Measurements from ENCODE around the gene DEAF1.

DNA sequence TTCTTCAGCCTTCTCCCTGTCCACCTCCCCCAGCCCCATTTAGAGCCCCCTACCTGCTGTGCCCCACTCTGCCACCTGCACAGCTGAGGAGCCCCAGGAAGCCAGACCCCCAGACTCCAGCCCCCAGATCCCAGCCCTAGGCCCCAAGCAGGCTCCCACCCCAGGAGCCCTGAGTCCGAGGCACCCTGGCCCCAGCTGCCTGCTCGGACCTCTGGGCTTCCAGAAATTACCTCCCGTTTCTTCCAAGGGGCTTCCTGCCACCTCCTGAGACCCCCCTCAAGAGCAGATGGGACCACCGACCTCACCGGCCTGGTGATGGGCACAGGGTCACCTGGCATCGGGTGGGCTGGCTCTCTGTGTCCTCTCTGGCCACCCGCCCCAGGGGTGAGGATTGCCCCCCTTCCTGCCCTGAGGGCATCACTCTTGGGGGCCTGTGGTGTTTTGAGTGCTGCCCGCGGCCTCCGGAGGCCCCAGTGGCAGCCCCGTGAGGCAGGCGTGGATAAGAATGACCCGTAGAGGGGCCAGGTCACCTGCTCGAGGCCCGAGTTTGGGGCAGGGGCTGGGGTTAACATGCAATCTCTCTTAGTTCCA lies 34.0 kb upstream of the DEAF1 start:
- TF ChIP-seq, protein P1, sequence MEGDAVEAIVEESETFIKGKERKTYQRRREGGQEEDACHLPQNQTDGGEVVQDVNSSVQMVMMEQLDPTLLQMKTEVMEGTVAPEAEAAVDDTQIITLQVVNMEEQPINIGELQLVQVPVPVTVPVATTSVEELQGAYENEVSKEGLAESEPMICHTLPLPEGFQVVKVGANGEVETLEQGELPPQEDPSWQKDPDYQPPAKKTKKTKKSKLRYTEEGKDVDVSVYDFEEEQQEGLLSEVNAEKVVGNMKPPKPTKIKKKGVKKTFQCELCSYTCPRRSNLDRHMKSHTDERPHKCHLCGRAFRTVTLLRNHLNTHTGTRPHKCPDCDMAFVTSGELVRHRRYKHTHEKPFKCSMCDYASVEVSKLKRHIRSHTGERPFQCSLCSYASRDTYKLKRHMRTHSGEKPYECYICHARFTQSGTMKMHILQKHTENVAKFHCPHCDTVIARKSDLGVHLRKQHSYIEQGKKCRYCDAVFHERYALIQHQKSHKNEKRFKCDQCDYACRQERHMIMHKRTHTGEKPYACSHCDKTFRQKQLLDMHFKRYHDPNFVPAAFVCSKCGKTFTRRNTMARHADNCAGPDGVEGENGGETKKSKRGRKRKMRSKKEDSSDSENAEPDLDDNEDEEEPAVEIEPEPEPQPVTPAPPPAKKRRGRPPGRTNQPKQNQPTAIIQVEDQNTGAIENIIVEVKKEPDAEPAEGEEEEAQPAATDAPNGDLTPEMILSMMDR (conservative IDR thresholded peaks at IDR 0.05; ENCODE audit: low read depth in 2 of 2): no peak
- TF ChIP-seq EZH2 (IDR thresholded peaks at IDR 0.05; ENCODE audit: low read depth, unreplicated experiment): no peak
- TF ChIP-seq POLR2AphosphoS5 (IDR thresholded peaks at IDR 0.05; ENCODE audit: low read depth): no peak; the same call in 1 of the 2 replicates
- TF ChIP-seq, protein P2, sequence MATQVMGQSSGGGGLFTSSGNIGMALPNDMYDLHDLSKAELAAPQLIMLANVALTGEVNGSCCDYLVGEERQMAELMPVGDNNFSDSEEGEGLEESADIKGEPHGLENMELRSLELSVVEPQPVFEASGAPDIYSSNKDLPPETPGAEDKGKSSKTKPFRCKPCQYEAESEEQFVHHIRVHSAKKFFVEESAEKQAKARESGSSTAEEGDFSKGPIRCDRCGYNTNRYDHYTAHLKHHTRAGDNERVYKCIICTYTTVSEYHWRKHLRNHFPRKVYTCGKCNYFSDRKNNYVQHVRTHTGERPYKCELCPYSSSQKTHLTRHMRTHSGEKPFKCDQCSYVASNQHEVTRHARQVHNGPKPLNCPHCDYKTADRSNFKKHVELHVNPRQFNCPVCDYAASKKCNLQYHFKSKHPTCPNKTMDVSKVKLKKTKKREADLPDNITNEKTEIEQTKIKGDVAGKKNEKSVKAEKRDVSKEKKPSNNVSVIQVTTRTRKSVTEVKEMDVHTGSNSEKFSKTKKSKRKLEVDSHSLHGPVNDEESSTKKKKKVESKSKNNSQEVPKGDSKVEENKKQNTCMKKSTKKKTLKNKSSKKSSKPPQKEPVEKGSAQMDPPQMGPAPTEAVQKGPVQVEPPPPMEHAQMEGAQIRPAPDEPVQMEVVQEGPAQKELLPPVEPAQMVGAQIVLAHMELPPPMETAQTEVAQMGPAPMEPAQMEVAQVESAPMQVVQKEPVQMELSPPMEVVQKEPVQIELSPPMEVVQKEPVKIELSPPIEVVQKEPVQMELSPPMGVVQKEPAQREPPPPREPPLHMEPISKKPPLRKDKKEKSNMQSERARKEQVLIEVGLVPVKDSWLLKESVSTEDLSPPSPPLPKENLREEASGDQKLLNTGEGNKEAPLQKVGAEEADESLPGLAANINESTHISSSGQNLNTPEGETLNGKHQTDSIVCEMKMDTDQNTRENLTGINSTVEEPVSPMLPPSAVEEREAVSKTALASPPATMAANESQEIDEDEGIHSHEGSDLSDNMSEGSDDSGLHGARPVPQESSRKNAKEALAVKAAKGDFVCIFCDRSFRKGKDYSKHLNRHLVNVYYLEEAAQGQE (IDR thresholded peaks at IDR 0.05; ENCODE audit: unreplicated experiment): no peak
- TF ChIP-seq CREB1 (CRISPR knock-in tag; IDR thresholded peaks at IDR 0.05; ENCODE audit: low read depth): no peak

Measured in GM23338 (cell line).